Measurements from ENCODE around the gene CIAO3.

DNA sequence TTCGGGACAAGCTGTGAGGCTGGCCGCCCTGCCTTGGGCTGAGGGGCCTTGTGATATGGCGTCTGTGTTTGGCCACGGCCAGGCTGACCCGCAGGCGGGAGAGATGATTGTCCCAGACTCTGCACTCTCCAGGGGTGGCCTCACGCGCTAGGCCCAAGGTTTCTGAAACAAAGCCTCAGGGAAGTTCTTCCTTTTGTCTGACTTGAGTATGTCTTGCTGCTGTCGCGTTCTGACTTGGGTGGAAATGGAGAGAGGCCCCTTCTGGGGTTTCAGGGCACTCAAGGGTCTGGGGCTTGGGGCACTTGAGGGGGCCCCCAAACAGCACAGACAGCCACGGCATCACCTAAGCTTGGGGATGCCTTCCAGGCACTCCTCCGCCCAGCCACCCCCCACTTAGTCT, 29.7 kb downstream of the CIAO3 start:
- TF ChIP-seq NFATC4 (CRISPR knock-in tag; IDR thresholded peaks at IDR 0.05) (no peak), ZNF423 (CRISPR knock-in tag; IDR thresholded peaks at IDR 0.05) (no peak), NR2C2 (CRISPR knock-in tag; IDR thresholded peaks at IDR 0.05) (no peak)
